ENCODE measurements around the gene MEIOC. TPM values are rescaled to one million over a fixed set of nuclear protein-coding genes. Genes with fewer than 3 reads are reported as not detected.
"Not testable (repeated sequence)": the region's sequence is repeated elsewhere in the genome, so short reads cannot be mapped to it uniquely, and the experiment has no call there.

The MEIOC gene
- total RNA-seq, 4 donors from 2014 or later: 0.17 TPM; not detected in 3

GRCh38 chr17:44629314-44629713, 27.0 kb upstream of the MEIOC start:
- no peak for DNase-seq (ENCODE audit: low spot score in 2 of 2)
- intact Hi-C loops (cut with DNase I; ENCODE audit: low total_unique reads): no loop called here
- TF ChIP-seq POLR2A (IDR thresholded peaks at IDR 0.05): no peak
- no peak for TF ChIP-seq CTCF (IDR thresholded peaks at IDR 0.05)
- 95 to 96% methylated on average over 13 of the region's 13 CpGs for WGBS, 2 donors
- no peak overlapping the region for H3K4me3 ChIP-seq (ENCODE audit: low read depth, poor library complexity, severe bottlenecking)

- intact Hi-C loops (cut with DNase I; ENCODE audit: low total_unique reads): no loop called here
- DNase-seq (ENCODE audit: low spot score in 2 of 2): no peak
- no peak overlapping the region for H3K4me3 ChIP-seq (ENCODE audit: low read depth, poor library complexity, severe bottlenecking)
- no peak for TF ChIP-seq CTCF (IDR thresholded peaks at IDR 0.05)
- TF ChIP-seq POLR2A (IDR thresholded peaks at IDR 0.05): no peak
- 85 to 94% methylated on average over 4 of the region's 4 CpGs for WGBS, 2 donors
These were observed 25.6 kb upstream of the MEIOC start for GRCh38 chr17:44630703-44631102.

- no peak overlapping the region for H3K4me3 ChIP-seq (ENCODE audit: low read depth, poor library complexity, severe bottlenecking)
- DNase-seq (ENCODE audit: low spot score in 2 of 2): no peak
- intact Hi-C loops (cut with DNase I; ENCODE audit: low total_unique reads): no loop called here
- TF ChIP-seq CTCF (IDR thresholded peaks at IDR 0.05): no peak
- TF ChIP-seq POLR2A (IDR thresholded peaks at IDR 0.05): no peak
- whole genome bisulfite sequencing, 2 donors: 79 to 81% methylated on average over 8 of the region's 8 CpGs
These were observed 22.3 kb upstream of the MEIOC start for GRCh38 chr17:44633998-44634397.

- 60 to 72% methylated on average over 4 of the region's 4 CpGs for WGBS, 2 donors
- DNase-seq (ENCODE audit: low spot score in 2 of 2); intact Hi-C loops (cut with DNase I; ENCODE audit: low total_unique reads); H3K4me3 ChIP-seq (ENCODE audit: low read depth, poor library complexity, severe bottlenecking): not testable (repeated sequence)
These were observed 21.9 kb upstream of the MEIOC start for GRCh38 chr17:44634401-44634800.

- H3K4me3 ChIP-seq (ENCODE audit: low read depth, poor library complexity, severe bottlenecking): no peak overlapping the region
- WGBS, 2 donors: 49 to 50% methylated on average over 1 of the region's 1 CpG
- DNase-seq (ENCODE audit: low spot score in 2 of 2): no peak
- TF ChIP-seq CTCF (IDR thresholded peaks at IDR 0.05) (no peak), POLR2A (IDR thresholded peaks at IDR 0.05) (no peak)
- intact Hi-C loops (cut with DNase I; ENCODE audit: low total_unique reads): no loop called here
These were observed 19.7 kb upstream of the MEIOC start for GRCh38 chr17:44636562-44636961.

GRCh38 chr17:44637066-44637465, 19.2 kb upstream of the MEIOC start:
- intact Hi-C loops (cut with DNase I; ENCODE audit: low total_unique reads): no loop called here
- no peak overlapping the region for H3K4me3 ChIP-seq (ENCODE audit: low read depth, poor library complexity, severe bottlenecking)
- DNase-seq (ENCODE audit: low spot score in 2 of 2): no peak
- TF ChIP-seq CTCF (IDR thresholded peaks at IDR 0.05) (no peak), POLR2A (IDR thresholded peaks at IDR 0.05) (no peak)
- WGBS, 2 donors: 79 to 86% methylated on average over 1 of the region's 1 CpG

Data from lower leg skin (tissue), 4 donors.